Measurements from ENCODE around the gene LTBP1.

GRCh38 chr2:33326100-33326499, 379.3 kb downstream of the LTBP1 start:
- TF ChIP-seq CTCF (conservative IDR thresholded peaks at IDR 0.05; ENCODE audit: low read depth, low read length) (no peak), EZH2 (IDR thresholded peaks at IDR 0.05; ENCODE audit: borderline replicate concordance, low read depth, low read length, poor library complexity, severe bottlenecking) (no peak)
